Daoy (cell line): ENCODE results near the gene ACTR3C. TPM values are rescaled to one million over a fixed set of nuclear protein-coding genes. Genes with fewer than 3 reads are reported as not detected.
A peak's percentile ranks its signal among the peaks of the same experiment; 100 is the strongest.

Experiments used
- DNase-seq: peaks from one replicate; pipeline ENCODE4 v3.0.0-alpha.2; 2015; ENCODE audit warnings: low read depth
- total RNA-seq: library from RNA; depleted of rRNA; stranded (reverse); fragments of >200 nt; shearing (Covaris generic); gene quantifications from 2 replicates; pipeline ENCODE4 v1.2.3, GENCODE V29; 2014

Gene ACTR3C
- total RNA-seq, 1 experiment from 2014 or later, result 2.7 TPM

- no peak for DNase-seq
These were observed 36.4 kb upstream of the ACTR3C start for GRCh38 chr7:150359622-150360362.

DNA sequence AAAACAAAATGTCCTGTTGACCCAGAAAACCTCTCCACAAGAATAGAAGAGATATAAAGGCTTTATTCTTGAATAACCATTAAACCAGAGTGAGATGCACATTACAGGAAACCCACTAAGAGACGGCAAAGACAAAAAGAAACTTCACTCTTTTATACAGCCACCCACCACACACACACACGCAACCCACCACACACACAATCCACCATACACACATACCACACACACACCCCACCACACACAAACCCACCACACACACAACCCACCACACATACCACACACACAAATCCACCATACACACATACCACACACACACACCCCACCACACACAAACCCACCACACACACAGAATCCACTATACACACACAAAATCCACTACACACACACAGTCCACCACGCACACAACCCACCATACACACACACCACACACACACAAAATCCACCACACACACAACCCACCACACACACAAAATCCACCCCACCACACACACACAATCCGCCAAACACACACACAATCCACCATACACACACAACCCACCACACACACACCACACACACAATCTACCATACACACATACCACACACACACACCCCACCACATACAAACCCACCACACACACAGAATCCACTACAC, 35.8 kb upstream of the ACTR3C start:
- no peak for DNase-seq

GRCh38 chr7:150358433-150358832, 35.1 kb upstream of the ACTR3C start:
- no peak for DNase-seq

- DNase-seq, result peak; percentile 74
These were observed 34.6 kb upstream of the ACTR3C start for GRCh38 chr7:150357771-150358427.

DNA sequence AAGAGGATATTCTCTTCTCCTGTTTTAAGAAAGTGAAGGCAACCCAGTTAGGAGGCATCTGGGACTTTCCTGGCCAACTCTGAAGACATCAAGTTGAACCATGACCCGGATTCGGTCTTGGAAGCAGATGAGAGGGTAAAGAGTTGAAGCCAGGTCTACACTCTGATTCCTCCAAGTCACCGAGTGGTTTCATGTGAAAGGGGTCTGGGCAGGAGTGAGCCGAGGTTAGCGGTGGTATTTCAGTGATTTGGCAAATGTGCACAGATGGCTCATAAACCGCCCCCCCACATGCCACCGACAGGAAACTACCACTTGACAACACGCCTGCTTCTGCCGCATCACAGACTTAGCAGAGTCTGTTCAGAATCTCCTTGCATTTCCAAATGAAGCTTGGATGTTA, 33.9 kb upstream of the ACTR3C start:
- DNase-seq, result peak; percentile 83

DNA sequence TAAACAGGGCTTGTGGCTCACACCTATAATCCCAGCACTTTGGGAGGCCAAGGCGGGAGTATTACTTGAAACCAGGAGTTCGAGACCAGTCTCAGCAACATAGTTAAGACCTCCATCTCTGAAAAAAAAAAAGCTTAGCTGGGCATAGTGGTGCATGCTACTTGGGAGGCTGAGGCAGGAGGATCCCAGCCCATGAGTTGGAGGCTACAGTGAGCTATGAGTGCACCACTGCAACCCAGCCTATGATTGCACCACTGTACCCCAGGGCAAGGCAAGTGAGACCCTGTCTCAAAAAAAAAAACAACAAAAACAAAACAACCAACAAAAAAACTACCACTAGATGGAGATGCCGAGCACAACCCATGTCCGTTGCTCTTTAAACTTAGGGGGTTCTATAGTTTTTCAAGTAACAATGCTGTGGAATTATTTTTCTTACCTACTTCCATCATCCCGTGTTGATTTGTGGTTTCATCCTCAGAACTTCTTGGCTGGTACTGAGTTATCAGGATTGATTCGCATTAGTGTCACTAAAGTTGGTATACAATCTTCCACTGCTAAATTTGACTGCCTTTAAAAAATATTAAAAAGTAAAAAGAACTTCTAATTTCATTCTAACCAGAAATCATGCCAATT, 33.0 kb upstream of the ACTR3C start:
- peak; percentile 39 for DNase-seq

- DNase-seq, result no peak
These were observed 32.3 kb upstream of the ACTR3C start for GRCh38 chr7:150355666-150356059.

GRCh38 chr7:150351587-150352194, 28.3 kb upstream of the ACTR3C start:
- DNase-seq, result no peak

DNA sequence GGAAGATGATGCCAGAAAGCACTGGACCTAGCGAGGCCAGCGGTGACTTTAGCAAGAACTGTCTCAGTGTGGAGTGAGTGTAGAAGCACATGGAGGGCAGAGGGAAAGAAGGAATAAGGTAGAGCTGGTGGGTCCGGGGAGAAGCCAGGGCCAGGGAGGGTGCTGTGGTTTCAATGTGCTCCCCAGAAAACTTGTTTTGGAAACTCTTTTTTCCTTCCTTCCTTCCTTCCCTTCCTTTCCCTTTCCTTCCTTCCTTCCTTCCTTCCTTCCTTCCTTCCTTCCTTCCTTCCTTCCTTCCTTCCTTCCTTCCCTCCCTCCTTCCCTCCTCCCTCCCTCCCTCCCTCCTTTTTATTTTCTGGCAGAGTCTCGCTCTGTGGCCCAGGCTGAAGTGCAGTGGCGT, 23.6 kb upstream of the ACTR3C start:
- DNase-seq, result no peak

GRCh38 chr7:150345012-150345411, 21.7 kb upstream of the ACTR3C start:
- no peak for DNase-seq

GRCh38 chr7:150344299-150344698, 21.0 kb upstream of the ACTR3C start:
- DNase-seq, result no peak

GRCh38 chr7:150343225-150343624, 19.9 kb upstream of the ACTR3C start:
- DNase-seq, result no peak

DNA sequence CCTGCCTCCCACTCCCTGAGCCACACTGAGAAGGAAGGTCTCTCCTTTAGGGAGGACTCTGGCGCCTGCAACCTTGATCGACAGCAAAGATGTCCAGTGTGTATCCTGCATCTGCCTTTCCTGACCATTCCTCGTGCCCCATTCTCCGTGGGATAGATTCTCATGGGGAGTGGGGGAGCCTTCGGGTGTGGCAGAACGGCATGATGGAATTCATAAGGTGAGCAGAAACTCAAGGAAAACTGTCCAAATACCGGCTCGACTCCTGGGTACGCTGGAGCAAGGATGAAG, 18.7 kb upstream of the ACTR3C start:
- DNase-seq, result no peak

DNA sequence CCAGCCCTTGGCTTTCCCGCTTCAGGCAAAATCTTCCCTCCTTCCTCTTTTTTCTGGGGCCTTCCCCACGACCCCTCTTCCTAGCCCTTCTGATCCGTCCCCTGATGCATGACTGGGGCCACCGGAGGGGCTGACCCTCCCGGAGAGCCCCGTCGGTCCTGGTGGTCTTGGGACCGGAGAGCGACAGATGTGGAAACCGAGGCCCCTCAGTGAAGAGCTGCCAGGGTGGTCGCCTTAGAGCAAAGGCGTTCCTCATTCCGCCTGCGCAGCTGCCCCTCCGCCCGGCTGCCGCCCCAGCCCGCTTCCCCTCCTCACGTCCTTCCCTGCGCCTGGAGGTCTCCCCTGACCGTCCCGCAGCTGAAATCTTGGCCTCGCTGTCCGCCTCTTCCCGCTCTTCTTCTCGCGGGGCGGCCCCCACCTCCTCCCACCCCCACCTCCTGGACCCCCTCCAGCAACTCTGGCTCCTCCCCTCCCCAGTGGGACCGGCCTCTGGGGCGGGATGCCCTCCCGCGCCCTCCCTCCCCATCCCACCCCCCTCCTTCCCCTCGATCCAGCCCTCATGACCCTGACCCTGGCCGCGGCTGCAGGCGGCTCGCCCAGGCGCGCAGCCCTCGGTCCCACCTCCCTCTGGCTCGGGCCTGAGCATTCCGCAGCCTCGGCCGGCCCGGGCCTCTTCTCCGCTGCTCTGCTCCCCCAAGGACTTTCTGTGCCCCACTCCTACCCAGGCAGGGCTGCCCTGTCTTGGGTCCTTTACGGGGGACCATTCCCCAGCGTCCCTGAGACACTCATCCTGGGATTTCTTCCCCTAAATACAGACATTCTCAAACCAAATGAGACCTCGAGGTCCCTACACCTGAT, 18.1 kb upstream of the ACTR3C start, which contains the start of gene RARRES2:
Gene RARRES2 (minus strand): TSS at position 367 of the 858 bp plus-strand sequence. CDS start 1,020 bp downstream, outside the sequence.
- no peak for DNase-seq

DNA sequence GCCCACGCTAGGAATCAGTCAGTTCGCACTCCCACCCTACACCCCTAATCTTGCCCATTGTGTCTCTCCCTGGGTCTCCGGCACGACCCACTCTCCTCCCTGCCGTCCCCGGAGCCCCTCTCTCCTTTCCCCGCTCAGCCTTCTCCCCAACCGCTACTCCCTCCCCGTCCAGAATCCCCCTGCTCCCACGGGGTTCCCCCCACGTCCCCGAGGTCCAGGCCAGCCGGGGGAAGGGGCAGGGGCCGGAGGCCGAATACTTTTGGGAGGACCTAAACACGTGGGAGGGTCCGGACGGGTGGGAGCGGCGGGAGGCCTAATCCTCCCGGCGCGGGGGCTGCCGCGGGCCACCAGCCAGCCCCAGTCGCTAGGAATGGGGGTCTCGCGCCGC, 17.5 kb upstream of the ACTR3C start:
- DNase-seq, result no peak

- DNase-seq, result peak; percentile 66
These were observed 16.8 kb upstream of the ACTR3C start for GRCh38 chr7:150340024-150340749.

DNA sequence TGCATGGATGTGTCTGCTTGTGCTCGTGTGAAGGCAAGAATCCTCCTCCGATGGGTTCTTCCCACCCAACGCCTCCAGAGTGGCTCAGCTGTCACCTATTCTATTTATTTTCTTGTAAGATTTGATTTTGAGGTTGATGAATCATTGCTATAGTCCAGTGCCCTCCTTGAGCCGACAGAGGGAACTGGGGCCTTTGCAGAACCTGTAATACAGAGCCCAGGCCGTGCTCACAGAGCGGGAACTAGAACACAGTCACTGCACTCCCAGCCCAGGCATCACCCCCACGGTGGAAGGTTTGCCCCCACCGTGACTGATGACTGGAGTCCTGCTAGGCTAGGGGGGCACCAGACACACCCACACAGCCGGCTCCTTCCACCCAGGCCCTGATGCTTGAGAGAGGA, 16.1 kb upstream of the ACTR3C start:
- peak; percentile 42 for DNase-seq

DNA sequence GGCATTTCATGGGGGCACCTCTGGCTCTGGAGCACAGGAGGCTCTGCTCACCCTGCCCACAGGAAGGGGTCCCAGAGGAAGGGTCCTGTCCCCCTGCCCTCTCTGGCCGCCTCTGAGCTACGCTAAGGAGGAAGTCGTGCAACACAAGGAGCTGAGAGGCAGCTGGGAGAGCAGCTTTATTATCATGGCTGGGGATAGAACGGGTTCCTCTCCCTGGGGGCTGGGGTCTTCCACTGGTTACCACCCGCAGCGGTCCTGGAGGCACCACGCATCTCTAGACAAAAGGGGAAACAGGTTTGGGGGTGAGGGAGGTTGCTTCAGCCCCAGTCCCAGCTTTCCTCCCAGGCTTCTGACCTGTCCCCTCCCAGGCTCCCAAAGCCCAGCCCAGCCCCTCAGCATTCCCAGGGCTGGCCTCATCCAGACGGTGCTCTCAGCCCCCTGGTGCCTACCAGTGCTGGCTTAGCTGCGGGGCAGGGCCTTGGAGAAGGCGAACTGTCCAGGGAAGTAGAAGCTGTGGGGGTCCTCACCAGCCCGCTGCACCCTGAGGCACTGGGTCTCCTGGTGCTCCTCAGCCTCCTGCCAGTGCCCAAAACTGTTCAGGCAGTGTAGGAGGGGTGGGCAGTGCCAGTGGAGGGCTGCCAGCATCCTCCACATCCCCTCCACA, 15.0 kb upstream of the ACTR3C start:
- DNase-seq, result no peak

DNA sequence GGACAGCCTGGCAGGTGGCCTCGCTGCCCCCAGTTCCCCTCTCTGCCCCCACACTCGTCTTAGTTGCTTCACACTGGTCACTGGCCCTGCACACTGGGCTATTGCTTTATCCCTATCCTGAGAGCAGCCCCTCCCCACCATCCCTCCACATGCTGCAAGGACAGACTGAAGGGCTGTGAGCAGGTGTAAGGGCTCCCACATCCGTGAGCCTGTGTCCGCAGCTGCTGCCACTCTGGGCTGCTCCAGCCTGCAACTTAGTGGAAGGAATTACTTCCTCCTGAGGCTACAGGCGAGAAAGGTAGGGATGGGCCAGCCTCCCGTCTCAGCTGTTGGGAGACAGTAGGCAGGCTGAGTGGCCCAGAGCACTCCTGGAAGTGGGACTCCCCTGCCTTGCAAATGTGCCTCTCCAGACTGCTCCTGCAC, 14.3 kb upstream of the ACTR3C start:
- DNase-seq, result no peak

GRCh38 chr7:150337179-150337578, 13.8 kb upstream of the ACTR3C start:
- DNase-seq, result no peak
